Stimulated activated CD4-positive, alpha-beta T cell treated with anti-CD3 and anti-CD28 coated beads, Interleukin-2, amount 100 ng/mL, for 4 hours (primary cell): ENCODE results near the gene BCAP29.
"Not testable (repeated sequence)": the region's sequence is repeated elsewhere in the genome, so short reads cannot be mapped to it uniquely, and the experiment has no call there.

Source experiments
- DNase-seq: peaks from one replicate; pipeline ENCODE4 v3.0.0-alpha.2; 2020; ENCODE audit warnings: low read depth

The BCAP29 gene

DNA sequence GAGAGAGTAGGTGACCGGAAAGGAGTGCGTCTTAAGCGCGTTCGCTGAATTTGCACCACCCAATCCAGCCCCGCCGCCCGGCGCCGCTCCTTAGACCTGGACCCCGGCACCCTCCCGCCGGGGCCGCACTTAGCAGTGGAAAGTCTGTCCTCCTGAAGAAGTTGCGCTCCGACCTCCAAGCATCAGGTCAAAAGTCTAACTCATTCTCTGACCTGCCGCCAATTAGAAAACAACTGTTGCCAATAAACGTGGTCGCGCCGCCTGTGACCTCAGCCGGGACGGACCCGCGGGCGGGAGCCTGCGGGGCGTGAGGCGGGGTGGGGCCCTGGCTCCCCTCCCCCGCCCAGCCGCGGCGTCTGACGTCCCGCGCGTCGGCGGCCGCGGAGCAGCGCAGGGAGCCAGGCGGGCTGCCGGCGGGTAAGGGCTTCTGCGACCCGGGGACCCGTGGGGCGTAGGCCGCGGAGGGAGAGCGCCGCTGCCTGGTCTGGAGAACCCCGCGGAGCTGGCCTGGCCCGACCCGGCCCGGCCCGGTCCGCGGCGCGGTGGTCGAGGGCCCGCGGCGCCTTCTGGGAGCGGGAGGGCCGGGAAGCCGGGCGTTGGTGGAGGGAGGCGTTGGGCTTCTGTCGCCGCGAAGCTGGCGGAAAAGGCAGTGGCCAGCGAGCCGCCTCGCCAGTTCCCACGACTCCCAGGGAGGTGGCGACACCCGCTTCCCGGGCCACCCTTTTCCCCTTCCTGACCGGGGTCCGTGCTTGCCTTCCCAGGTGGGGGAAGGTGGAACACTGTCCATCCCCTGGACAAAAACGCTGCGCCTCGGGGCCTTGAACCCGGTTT lies at the start of gene BCAP29:
Gene BCAP29, plus strand, starts transcription at position 362 of the 831 bp plus-strand sequence. CDS start 527 bp downstream, outside the sequence.
- peak; percentile 48 for DNase-seq

DNA sequence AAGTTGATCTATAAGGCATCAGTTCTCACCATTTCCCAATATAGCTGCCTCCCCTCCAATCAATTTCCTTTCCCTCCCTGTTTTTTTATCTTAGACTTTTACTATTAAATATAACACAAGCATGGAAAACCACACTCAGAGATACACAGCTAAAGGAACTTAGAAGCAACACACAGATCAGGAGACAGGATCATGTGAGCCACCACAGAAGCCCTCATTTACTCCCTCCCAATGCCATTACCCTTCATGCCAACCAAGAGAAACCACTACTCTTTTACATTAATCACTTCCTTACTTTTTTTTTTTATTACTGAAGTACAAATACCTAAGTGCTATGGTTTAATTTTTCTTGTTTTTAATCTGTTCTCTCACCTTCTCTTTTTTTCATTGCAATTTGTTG lies 49.3 kb upstream of the BCAP29 start:
- DNase-seq = no peak

GRCh38 chr7:107534139-107534538 lies 45.9 kb upstream of the BCAP29 start:
- no peak for DNase-seq

- DNase-seq = not testable (repeated sequence)
Observed at GRCh38 chr7:107537228-107537627, 42.8 kb upstream of the BCAP29 start.

GRCh38 chr7:107538001-107538400 lies 42.0 kb upstream of the BCAP29 start:
- DNase-seq = no peak

GRCh38 chr7:107543338-107543993 lies 36.6 kb upstream of the BCAP29 start:
- no peak for DNase-seq

- no peak for DNase-seq
Observed at GRCh38 chr7:107544848-107545591, 35.0 kb upstream of the BCAP29 start.

GRCh38 chr7:107551936-107552335 lies 28.1 kb upstream of the BCAP29 start:
- no peak for DNase-seq

- no peak for DNase-seq
Observed at GRCh38 chr7:107555893-107556292, 24.2 kb upstream of the BCAP29 start.

GRCh38 chr7:107559864-107560263 lies 20.2 kb upstream of the BCAP29 start:
- no peak for DNase-seq

- no peak for DNase-seq
Observed at GRCh38 chr7:107560898-107561516, 19.0 kb upstream of the BCAP29 start.

GRCh38 chr7:107563081-107563774 lies 16.8 kb upstream of the BCAP29 start:
- DNase-seq = no peak

DNA sequence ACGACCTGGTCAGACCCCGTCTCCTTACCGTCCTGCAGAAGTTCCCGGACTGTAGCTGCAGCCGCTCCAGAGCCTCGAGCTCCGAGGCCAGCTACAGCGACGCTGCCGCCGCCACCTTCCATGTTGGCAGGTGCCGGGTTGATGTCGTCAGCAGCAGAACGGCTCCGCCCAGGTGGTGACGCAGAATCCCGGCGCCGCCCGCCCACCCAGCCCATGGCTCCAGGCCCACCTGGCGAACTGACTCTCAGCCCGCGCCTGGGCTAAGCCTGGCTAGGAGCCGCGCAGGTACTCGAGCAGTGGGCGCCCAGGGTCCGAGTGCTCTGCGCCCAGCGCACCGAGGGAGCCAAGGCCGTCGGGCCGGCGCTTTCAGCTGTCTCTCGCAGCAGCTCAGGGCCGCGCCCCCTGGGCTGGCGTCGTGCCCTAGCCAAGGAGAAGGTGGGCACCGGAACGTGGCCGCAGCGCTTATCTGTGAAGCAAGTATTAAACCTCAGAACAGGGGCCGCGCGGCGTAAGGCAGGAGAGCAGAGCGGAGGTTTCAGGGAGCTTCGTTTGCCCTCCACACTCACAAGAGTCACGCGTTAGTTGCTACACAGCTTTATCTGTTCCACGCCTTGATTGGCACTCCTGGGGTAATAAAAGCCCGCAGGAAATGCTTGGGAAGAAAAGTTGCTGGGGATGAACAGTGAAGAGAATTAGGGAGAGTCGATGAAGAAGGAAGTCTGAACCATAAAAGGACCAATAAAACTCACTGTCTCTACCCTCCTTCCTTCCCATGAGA lies 16.1 kb upstream of the BCAP29 start, which contains the start of the genes COG5 and DUS4L:
Gene COG5, minus strand, starts transcription at position 146 of the 778 bp plus-strand sequence. Its CDS starts 24 bp downstream, at position 122.
Gene DUS4L, plus strand, starts transcription at position 197 of the 778 bp plus-strand sequence. CDS start 3,100 bp downstream, outside the sequence.
- peak; percentile 73 for DNase-seq

DNA sequence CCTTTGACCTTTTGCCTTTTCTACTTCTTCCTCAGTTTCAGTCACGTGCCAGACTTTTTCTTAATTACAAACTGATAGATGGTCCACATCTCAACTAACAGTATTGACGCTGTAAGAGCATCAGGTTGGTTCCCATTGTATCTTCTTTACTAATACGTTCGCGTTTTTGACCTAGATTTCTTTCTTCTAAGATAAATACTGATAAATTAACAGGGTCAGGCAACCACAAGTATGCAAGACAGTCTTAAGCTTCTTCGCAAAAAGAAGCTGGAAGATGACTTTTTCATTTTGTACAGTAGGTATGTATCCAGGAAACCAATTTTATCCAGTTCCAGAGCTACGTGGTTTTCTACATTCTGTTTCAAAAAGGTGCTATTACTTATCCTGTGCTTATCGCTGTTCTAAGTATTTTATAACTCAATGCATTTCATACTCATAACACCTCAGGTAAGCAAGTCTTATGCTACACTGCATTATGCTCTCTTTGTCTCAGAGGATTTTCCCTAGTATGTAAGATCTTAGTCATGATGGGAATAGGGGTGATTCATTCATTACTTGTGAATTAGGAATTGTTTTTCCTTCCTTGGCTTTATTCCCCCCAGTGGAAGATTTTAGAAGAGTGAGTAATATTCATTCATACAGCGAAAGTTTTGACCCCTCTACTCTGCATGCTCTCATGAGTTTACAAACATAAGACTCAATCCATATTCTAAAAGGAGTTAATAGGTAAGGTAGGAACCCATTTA lies 15.3 kb upstream of the BCAP29 start:
- DNase-seq = no peak

GRCh38 chr7:107570298-107570697 lies 9.7 kb upstream of the BCAP29 start:
- no peak for DNase-seq

DNA sequence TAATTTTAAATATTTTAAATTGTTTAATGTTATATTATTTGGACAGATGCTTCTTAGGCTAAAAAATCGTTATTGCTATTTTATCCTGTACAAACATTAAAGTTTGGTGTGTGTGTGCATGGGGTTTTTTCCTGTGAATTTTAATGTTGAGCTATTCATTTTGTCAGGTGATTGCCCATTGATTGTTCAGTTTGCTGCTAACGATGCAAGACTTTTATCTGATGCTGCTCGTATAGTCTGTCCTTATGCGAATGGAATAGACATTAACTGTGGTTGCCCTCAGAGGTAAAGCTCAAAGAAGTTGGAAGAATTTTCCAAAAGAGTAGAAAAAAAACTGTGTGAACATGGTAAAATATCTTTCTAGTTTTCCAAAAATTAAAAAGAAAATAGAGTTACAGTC lies 6.5 kb upstream of the BCAP29 start:
- no peak for DNase-seq

GRCh38 chr7:107579554-107579884 lies 527 bp upstream of the BCAP29 start:
- DNase-seq = no peak

DNA sequence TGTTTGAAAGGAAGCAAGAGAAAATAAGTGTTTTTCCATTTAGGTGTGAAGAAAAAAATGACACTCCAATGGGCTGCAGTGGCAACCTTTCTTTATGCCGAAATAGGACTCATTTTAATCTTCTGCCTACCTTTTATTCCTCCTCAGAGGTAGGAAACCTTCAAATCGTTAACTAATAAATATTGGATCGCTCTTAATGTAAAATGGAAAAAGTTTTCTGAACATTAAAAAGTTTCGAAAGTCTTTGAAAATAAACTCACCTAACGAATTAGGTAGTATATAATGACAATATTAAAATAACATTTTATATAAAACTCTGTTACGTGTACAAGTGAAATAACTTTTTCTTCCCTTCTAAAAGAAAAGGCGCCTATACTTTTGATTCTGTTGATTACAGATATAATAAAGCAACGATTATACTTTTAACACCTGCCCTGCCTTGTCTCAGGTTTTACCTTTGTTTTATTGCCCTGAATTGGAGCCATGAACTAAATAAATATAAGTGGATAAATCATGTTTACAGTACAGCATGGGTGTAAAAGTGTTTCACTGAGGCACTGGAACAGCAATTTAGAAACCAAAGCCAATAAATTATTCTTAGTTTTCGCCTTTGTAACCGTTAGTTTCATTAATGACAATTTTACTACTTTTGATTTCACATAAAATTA lies 804 bp downstream of the BCAP29 start:
- DNase-seq = no peak

GRCh38 chr7:107581387-107582013 lies 1.5 kb downstream of the BCAP29 start:
- DNase-seq = no peak
